GM23338 (cell line): Measurements from ENCODE around the gene MUC22. TPM values are rescaled to one million over a fixed set of nuclear protein-coding genes. Genes with fewer than 3 reads are reported as not detected.

Experiments used
- ATAC-seq: fragments of 200-7000 bp; cut with Tn5 transposase; 3 replicates; pipeline ENCODE4 v1.9.1; 2020
- DNase-seq: peaks from one replicate; pipeline ENCODE4 v3.0.0-alpha.2; 2015; ENCODE audit warnings: low spot score
- H2AFZ ChIP-seq: fragments of 200-600 bp; sonication (generic); 2 replicates; pipeline ENCODE4 v1.8.0; 2016; ENCODE audit warnings: antibody characterized with exemption, mild to moderate bottlenecking, moderate library complexity
- H3F3A ChIP-seq: fragments of 200-600 bp; sonication (generic); replicated peaks from 2 replicates; pipeline ENCODE4 v1.8.0; 2017; ENCODE audit warnings: antibody characterized with exemption, mixed run types, low read depth
- H3K27ac ChIP-seq: fragments of 200-600 bp; sonication (generic); 2 replicates; pipeline ENCODE4 v1.6.1; 2016; ENCODE audit warnings: low read depth
- H3K27me3 ChIP-seq: fragments of 200-600 bp; sonication (generic); 2 replicates; pipeline ENCODE4 v1.8.0; 2016; ENCODE audit warnings: mild to moderate bottlenecking, mixed run types, moderate library complexity; ENCODE audit not compliant: insufficient read depth
- H3K36me3 ChIP-seq: fragments of 200-600 bp; sonication (generic); 2 replicates; pipeline ENCODE4 v1.8.0; 2016; ENCODE audit warnings: mild to moderate bottlenecking; ENCODE audit not compliant: insufficient read depth
- H3K4me1 ChIP-seq: fragments of 200-600 bp; sonication (generic); 2 replicates; pipeline ENCODE4 v1.8.0; 2016; ENCODE audit warnings: mild to moderate bottlenecking, moderate library complexity; ENCODE audit not compliant: insufficient read depth
- H3K4me2 ChIP-seq: fragments of 200-600 bp; sonication (generic); 2 replicates; pipeline ENCODE4 v1.7.1; 2017; ENCODE audit warnings: mixed run types
- H3K4me3 ChIP-seq: fragments of 200-600 bp; sonication (generic); 2 replicates; pipeline ENCODE4 v1.6.1; 2016; ENCODE audit warnings: mixed run types
- H3K79me2 ChIP-seq: fragments of 200-600 bp; sonication (generic); replicated peaks from 2 replicates; pipeline ENCODE4 v1.8.0; 2017; ENCODE audit warnings: mild to moderate bottlenecking; ENCODE audit not compliant: insufficient read depth
- H3K9me2 ChIP-seq: fragments of 200-600 bp; sonication (generic); 2 replicates; pipeline ENCODE4 v1.8.0; 2017; ENCODE audit not compliant: insufficient read depth
- H4K20me1 ChIP-seq: fragments of 200-600 bp; sonication (generic); replicated peaks from 2 replicates; pipeline ENCODE4 v1.8.0; 2017; ENCODE audit warnings: mild to moderate bottlenecking; ENCODE audit not compliant: insufficient read depth
- H3K27ac Mint-ChIP-seq: 2 replicates; pipeline ENCODE4 v1.8.0; 2020; ENCODE audit warnings: inconsistent platforms, mild to moderate bottlenecking, moderate library complexity, mixed read lengths
- H3K27me3 Mint-ChIP-seq: 3 replicates; pipeline ENCODE4 v1.8.0; 2022; ENCODE audit warnings: low read depth, mild to moderate bottlenecking, moderate library complexity, mixed read lengths, inconsistent platforms; ENCODE audit not compliant: insufficient read depth, poor library complexity
- H3K36me3 Mint-ChIP-seq: 3 replicates; pipeline ENCODE4 v1.8.0; 2021; ENCODE audit warnings: low read depth, mild to moderate bottlenecking, inconsistent platforms, moderate library complexity, mixed read lengths
- H3K4me1 Mint-ChIP-seq: 3 replicates; pipeline ENCODE4 v1.8.0; 2020; ENCODE audit warnings: mild to moderate bottlenecking, inconsistent platforms, mixed read lengths
- H3K4me3 Mint-ChIP-seq: 3 replicates; pipeline ENCODE4 v1.8.0; 2021; ENCODE audit warnings: moderate library complexity, mild to moderate bottlenecking, inconsistent platforms, mixed read lengths
- H3K9me3 Mint-ChIP-seq: 3 replicates; pipeline ENCODE4 v1.8.0; 2020; ENCODE audit warnings: moderate library complexity, mild to moderate bottlenecking, inconsistent platforms, mixed read lengths
- EZH2phosphoT487 ChIP-seq: fragments of 200-600 bp; sonication (generic); IDR thresholded peaks from one replicate; pipeline ENCODE4 v1.8.1; 2018; ENCODE audit warnings: antibody characterized with exemption; ENCODE audit not compliant: unreplicated experiment
- NANOG ChIP-seq: IDR thresholded peaks from 2 replicates; pipeline ENCODE4 v1.6.1; 2016; ENCODE audit warnings: antibody characterized with exemption, borderline replicate concordance
- ZNF114 ChIP-seq: fragments of 250-450 bp; sonication (Bioruptor Pico); IDR thresholded peaks from 2 replicates; pipeline ENCODE4 v1.5.0; 2020; ENCODE audit warnings: mild to moderate bottlenecking, moderate library complexity
- ZNF331 ChIP-seq: fragments of 250-450 bp; sonication (Bioruptor Pico); IDR thresholded peaks from 2 replicates; pipeline ENCODE4 v1.5.0; 2020; ENCODE audit warnings: low read depth, mild to moderate bottlenecking, moderate library complexity
- polyA plus RNA-seq: library from polyadenylated mRNA; unstranded; fragments of >200 nt; fragmentation: Nextera tagmentation; extraction: Ambion mirVana; gene quantifications from 2 replicates; pipeline ENCODE4 v1.2.1, GENCODE V29; 2016
- total RNA-seq: library from RNA; depleted of rRNA; stranded (reverse); fragments of >200 nt; shearing (Covaris generic); gene quantifications from 2 replicates; pipeline ENCODE4 v1.2.3, GENCODE V29; 2014
- TF ChIP-seq, protein P1 (sequence below), 2 experiments: fragments of 200-600 bp in 1 of 2; sonication (generic) in 1 of 2; conservative IDR thresholded peaks; 2 replicates each; pipeline versions ENCODE4 v1.5.1 to v1.6.1; 2016 to 2017; ENCODE audit warnings: antibody characterized with exemption in 2 of 2, low read depth in 2 of 2, mild to moderate bottlenecking in 2 of 2, moderate library complexity in 1 of 2
- TF ChIP-seq, protein P2 (sequence below): IDR thresholded peaks from 2 replicates; pipeline ENCODE4 v1.6.1; 2016; ENCODE audit warnings: antibody characterized with exemption

The MUC22 gene
- total and polyA plus RNA-seq, 2 experiments from 2014 or later, result not detected

- H4K20me1 ChIP-seq, result no peaks in the 10 kb centered on the region
- no peaks in the 10 kb centered on the region for H3K79me2 ChIP-seq
- 0 out of 3 replicates have a peak, but pooled peaks cover 3% of the 10 kb centered on the region for H3K36me3 Mint-ChIP-seq
- no peaks in the 10 kb centered on the region; the same call in 2 of the 3 replicates for H3K4me1 Mint-ChIP-seq
- no peak overlapping the region for H3K4me3 Mint-ChIP-seq
- peaks cover 4% of the 10 kb centered on the region for H3K27me3 Mint-ChIP-seq
- ATAC-seq (no peak), DNase-seq (no peak)
- no peaks in the 10 kb centered on the region for H3K36me3 ChIP-seq
- H3K9me3 Mint-ChIP-seq, result no peaks in the 10 kb centered on the region
- no peaks in the 10 kb centered on the region for H3K4me1 ChIP-seq
- no peak overlapping the region for H3K4me3 ChIP-seq
- no peak overlapping the region for H2AFZ ChIP-seq
- no peak overlapping the region for H3K27ac Mint-ChIP-seq
- no peak overlapping the region for H3K27ac ChIP-seq
- H3K9me2 ChIP-seq, result peaks cover 3% of the 10 kb centered on the region
- no peak overlapping the region for H3K4me2 ChIP-seq
- H3F3A ChIP-seq, result no peaks in the 10 kb centered on the region
- H3K27me3 ChIP-seq, result no peaks in the 10 kb centered on the region
- TF ChIP-seq, protein P1, sequence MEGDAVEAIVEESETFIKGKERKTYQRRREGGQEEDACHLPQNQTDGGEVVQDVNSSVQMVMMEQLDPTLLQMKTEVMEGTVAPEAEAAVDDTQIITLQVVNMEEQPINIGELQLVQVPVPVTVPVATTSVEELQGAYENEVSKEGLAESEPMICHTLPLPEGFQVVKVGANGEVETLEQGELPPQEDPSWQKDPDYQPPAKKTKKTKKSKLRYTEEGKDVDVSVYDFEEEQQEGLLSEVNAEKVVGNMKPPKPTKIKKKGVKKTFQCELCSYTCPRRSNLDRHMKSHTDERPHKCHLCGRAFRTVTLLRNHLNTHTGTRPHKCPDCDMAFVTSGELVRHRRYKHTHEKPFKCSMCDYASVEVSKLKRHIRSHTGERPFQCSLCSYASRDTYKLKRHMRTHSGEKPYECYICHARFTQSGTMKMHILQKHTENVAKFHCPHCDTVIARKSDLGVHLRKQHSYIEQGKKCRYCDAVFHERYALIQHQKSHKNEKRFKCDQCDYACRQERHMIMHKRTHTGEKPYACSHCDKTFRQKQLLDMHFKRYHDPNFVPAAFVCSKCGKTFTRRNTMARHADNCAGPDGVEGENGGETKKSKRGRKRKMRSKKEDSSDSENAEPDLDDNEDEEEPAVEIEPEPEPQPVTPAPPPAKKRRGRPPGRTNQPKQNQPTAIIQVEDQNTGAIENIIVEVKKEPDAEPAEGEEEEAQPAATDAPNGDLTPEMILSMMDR (conservative IDR thresholded peaks at IDR 0.05; ENCODE audit: low read depth in 2 of 2), result no peak
- TF ChIP-seq EZH2phosphoT487, result no peak
- TF ChIP-seq ZNF114 (CRISPR knock-in tag), result no peak
Observed at GRCh38 chr6:31001281-31001888, 8.9 kb upstream of the MUC22 start.

GRCh38 chr6:31002471-31002870, 7.8 kb upstream of the MUC22 start:
- Histone ChIP-seq H3K27ac (no peak overlapping the region), H3K4me3 (no peak overlapping the region), H3K4me2 (no peak overlapping the region), H3K4me1 (no peaks in the 10 kb centered on the region), H4K20me1 (no peaks in the 10 kb centered on the region), H3F3A (no peaks in the 10 kb centered on the region), H3K27me3 (no peaks in the 10 kb centered on the region), H2AFZ (peak overlapping the region; percentile 52; the same call in 1 of the 2 replicates), H3K79me2 (no peaks in the 10 kb centered on the region), H3K9me2 (peaks cover 3% of the 10 kb centered on the region), H3K36me3 (no peaks in the 10 kb centered on the region)
- Mint-ChIP-seq H3K36me3 (0 out of 3 replicates have a peak, but pooled peaks cover 3% of the 10 kb centered on the region), H3K27me3 (peaks cover 4% of the 10 kb centered on the region), H3K27ac (no peak overlapping the region), H3K4me3 (no peak overlapping the region), H3K4me1 (no peaks in the 10 kb centered on the region; the same call in 2 of the 3 replicates), H3K9me3 (no peaks in the 10 kb centered on the region)
- TF ChIP-seq, protein P1 (conservative IDR thresholded peaks at IDR 0.05; ENCODE audit: low read depth in 2 of 2), result no peak
- TF ChIP-seq ZNF331 (CRISPR knock-in tag) (no peak), NANOG (no peak), EZH2phosphoT487 (no peak)
- TF ChIP-seq, protein P2, sequence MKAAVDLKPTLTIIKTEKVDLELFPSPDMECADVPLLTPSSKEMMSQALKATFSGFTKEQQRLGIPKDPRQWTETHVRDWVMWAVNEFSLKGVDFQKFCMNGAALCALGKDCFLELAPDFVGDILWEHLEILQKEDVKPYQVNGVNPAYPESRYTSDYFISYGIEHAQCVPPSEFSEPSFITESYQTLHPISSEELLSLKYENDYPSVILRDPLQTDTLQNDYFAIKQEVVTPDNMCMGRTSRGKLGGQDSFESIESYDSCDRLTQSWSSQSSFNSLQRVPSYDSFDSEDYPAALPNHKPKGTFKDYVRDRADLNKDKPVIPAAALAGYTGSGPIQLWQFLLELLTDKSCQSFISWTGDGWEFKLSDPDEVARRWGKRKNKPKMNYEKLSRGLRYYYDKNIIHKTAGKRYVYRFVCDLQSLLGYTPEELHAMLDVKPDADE, result no peak
- ATAC-seq (no peak), DNase-seq (no peak)
